ENCODE data around the gene CDC42BPA.

DNA sequence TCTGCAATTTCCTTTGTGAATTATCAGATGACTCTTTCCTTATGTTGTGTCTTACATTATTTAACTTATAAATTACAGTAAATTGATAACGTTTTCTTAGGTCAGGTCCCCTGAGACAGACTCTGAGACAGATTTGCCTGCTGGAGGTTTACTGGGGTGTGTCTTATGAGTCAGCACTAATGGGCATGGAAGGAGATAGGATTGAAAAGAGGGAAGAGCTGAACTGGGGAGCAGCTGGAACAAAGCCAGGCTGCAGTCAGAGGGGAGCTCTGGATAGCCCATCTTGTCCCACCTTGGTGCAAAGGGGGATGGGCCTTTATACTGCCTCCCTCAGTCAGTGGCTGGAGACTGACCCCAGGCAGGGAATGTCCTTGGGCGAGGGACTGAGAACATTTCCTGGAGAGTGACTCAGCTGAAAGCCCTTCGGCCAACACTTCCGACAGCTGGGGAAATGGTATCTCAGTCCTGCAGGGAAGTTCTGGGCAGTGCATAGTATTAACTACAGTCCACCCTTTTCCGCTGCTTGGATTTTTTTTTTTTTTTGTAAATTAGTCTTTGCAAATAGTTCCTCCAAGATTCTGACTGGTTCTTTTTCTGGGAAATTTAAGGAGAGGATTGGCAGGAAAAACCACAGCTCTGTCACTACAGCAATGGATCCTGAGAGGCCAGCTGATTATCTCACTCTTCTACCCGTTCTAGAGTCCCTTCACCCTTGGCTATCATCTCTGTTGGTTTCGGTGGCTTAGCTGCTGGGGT is 39.1 kb upstream of the CDC42BPA start:
- TF ChIP-seq, protein P1, sequence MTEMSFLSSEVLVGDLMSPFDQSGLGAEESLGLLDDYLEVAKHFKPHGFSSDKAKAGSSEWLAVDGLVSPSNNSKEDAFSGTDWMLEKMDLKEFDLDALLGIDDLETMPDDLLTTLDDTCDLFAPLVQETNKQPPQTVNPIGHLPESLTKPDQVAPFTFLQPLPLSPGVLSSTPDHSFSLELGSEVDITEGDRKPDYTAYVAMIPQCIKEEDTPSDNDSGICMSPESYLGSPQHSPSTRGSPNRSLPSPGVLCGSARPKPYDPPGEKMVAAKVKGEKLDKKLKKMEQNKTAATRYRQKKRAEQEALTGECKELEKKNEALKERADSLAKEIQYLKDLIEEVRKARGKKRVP (CRISPR knock-in tag; IDR thresholded peaks at IDR 0.05), result peak; percentile 48; the same call in 1 of the 2 replicates
- TF ChIP-seq, protein P2, sequence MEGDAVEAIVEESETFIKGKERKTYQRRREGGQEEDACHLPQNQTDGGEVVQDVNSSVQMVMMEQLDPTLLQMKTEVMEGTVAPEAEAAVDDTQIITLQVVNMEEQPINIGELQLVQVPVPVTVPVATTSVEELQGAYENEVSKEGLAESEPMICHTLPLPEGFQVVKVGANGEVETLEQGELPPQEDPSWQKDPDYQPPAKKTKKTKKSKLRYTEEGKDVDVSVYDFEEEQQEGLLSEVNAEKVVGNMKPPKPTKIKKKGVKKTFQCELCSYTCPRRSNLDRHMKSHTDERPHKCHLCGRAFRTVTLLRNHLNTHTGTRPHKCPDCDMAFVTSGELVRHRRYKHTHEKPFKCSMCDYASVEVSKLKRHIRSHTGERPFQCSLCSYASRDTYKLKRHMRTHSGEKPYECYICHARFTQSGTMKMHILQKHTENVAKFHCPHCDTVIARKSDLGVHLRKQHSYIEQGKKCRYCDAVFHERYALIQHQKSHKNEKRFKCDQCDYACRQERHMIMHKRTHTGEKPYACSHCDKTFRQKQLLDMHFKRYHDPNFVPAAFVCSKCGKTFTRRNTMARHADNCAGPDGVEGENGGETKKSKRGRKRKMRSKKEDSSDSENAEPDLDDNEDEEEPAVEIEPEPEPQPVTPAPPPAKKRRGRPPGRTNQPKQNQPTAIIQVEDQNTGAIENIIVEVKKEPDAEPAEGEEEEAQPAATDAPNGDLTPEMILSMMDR (IDR thresholded peaks at IDR 0.05 in 2 of 3, conservative IDR thresholded peaks at IDR 0.05 in 1 of 3; ENCODE audit: insufficient read depth in 2 of 3, low read depth in 1 of 3, low read length in 3 of 3), result no peak; a peak in 1 of 6 replicates
